Upper lobe of left lung (tissue), 6 donors: ENCODE results near the gene EXOC4. TPM values are rescaled to one million over a fixed set of nuclear protein-coding genes. Genes with fewer than 3 reads are reported as not detected.

ENCODE experiments used
- ATAC-seq, 2 donors: fragments of 200-7000 bp; cut with Tn5 transposase; one replicate each; pipeline ENCODE4 v1.9.1; 2022; ENCODE audit warnings: mild to moderate bottlenecking in 2 of 2, moderate library complexity in 2 of 2; ENCODE audit not compliant: low FRiP score in 2 of 2
- DNase-seq, 2 donors: peaks; one replicate each; pipeline ENCODE4 v3.0.0-alpha.2; 2019 to 2020
- H3K27ac ChIP-seq, 4 donors: fragments of 200-600 bp; sonication (generic); one replicate each; pipeline ENCODE4 v1.5.1; 2016 to 2019
- H3K27me3 ChIP-seq, 4 donors: fragments of 200-600 bp; sonication (generic); one replicate each; pipeline ENCODE4 v1.5.1; 2017 to 2019
- H3K36me3 ChIP-seq, 4 donors: fragments of 200-600 bp; sonication (generic); one replicate each; pipeline ENCODE4 v1.5.1; 2016 to 2019
- H3K4me1 ChIP-seq, 4 donors: fragments of 200-600 bp; sonication (generic); one replicate each; pipeline ENCODE4 v1.5.1; 2018 to 2019
- H3K4me3 ChIP-seq, 4 donors: fragments of 200-600 bp; sonication (generic); one replicate each; pipeline ENCODE4 v1.5.1; 2017 to 2019; ENCODE audit warnings: mild to moderate bottlenecking in 2 of 4, moderate library complexity in 1 of 4
- H3K9me3 ChIP-seq, 4 donors: fragments of 200-600 bp; sonication (generic); one replicate each; pipeline ENCODE4 v1.5.1; 2018 to 2019
- CTCF ChIP-seq, 6 experiments: fragments of 450-650 bp in 4 of 6; fragments of 200-600 bp in 2 of 6; sonication (generic) in 2 of 6; IDR thresholded peaks; one replicate each; pipeline ENCODE4 v1.5.1; 2016 to 2019; ENCODE audit warnings: antibody characterized with exemption in 6 of 6
- EP300 ChIP-seq, 4 donors: sonication (generic); formaldehyde crosslinking; IDR thresholded peaks; one replicate each; pipeline ENCODE4 v1.5.1; 2017; ENCODE audit warnings: antibody characterized with exemption in 4 of 4, control low read depth in 2 of 4
- POLR2A ChIP-seq, 4 donors: fragments of 450-650 bp; IDR thresholded peaks; one replicate each; pipeline ENCODE4 v1.5.1; 2016 to 2017; ENCODE audit warnings: antibody characterized with exemption in 4 of 4, mild to moderate bottlenecking in 2 of 4
- POLR2AphosphoS5 ChIP-seq, 2 donors: sonication (generic); formaldehyde crosslinking; IDR thresholded peaks; one replicate each; pipeline ENCODE4 v1.5.1; 2017; ENCODE audit warnings: antibody characterized with exemption in 2 of 2
- WGBS, 2 donors: methylation state at CpG; one replicate each; pipeline ENCODE4 v1.1.5; 2017 to 2018; 5-methylcytosine and 5-hydroxymethylcytosine counted together
- total RNA-seq, 6 donors: library from RNA; depleted of rRNA in 4 of 6; stranded (reverse); fragments of >200 nt in 4 of 6; gene quantifications; one replicate each; pipeline versions ENCODE4 v1.1.0 to v1.2.1, GENCODE V29; 2016 to 2021
- donor health status: DM: no; HTN: no; CAD: no; lungs with moderate emphysema.
- donor health status: DM: no; HTN: yes; CAD: no; lungs with severe emphysema.

The EXOC4 gene
- total RNA-seq, 6 donors from 2014 or later = 56.3 to 325 (median 99.4) TPM

GRCh38 chr7:133230591-133231194 is 22.2 kb upstream of the EXOC4 start:
- no peaks in the 10 kb centered on the region for H3K4me1 ChIP-seq
- ATAC-seq (no peak), DNase-seq (peak in 1 of 2 donors; percentile 26)
- 28 to 35% methylated on average over 5 of the region's 5 CpGs for WGBS, 2 donors
- TF ChIP-seq CTCF (IDR thresholded peaks at IDR 0.05) (peak; percentile 46 to 69 (median 62)), POLR2A (IDR thresholded peaks at IDR 0.05) (no peak), EP300 (IDR thresholded peaks at IDR 0.05) (no peak), POLR2AphosphoS5 (IDR thresholded peaks at IDR 0.05) (no peak)
- no peaks in the 10 kb centered on the region for H3K9me3 ChIP-seq
- H3K36me3 ChIP-seq = no peaks in the 10 kb centered on the region
- H3K27ac ChIP-seq = no peak overlapping the region
- H3K27me3 ChIP-seq = no peaks in the 10 kb centered on the region
- H3K4me3 ChIP-seq = no peak overlapping the region

- no peaks in the 10 kb centered on the region for H3K27me3 ChIP-seq
- no peak for TF ChIP-seq EP300 (IDR thresholded peaks at IDR 0.05)
- WGBS, 2 donors = 90 to 91% methylated on average over 9 of the region's 9 CpGs
- no peak for ATAC-seq
- no peak overlapping the region for H3K27ac ChIP-seq
- DNase-seq = no peak
- no peaks in the 10 kb centered on the region for H3K4me1 ChIP-seq
- no peaks in the 10 kb centered on the region for H3K9me3 ChIP-seq
- H3K4me3 ChIP-seq = no peak overlapping the region
- no peaks in the 10 kb centered on the region for H3K36me3 ChIP-seq
These were observed 19.7 kb upstream of the EXOC4 start for GRCh38 chr7:133233142-133233541.

- 78 to 80% methylated on average over 4 of the region's 4 CpGs for WGBS, 2 donors
- no peaks in the 10 kb centered on the region for H3K4me1 ChIP-seq
These were observed 17.7 kb upstream of the EXOC4 start for GRCh38 chr7:133234961-133235875.

GRCh38 chr7:133237545-133237944 is 15.3 kb upstream of the EXOC4 start:
- Histone ChIP-seq H3K27me3 (no peaks in the 10 kb centered on the region), H3K4me3 (no peak overlapping the region), H3K27ac (no peak overlapping the region), H3K9me3 (no peaks in the 10 kb centered on the region), H3K36me3 (no peaks in the 10 kb centered on the region), H3K4me1 (no peaks in the 10 kb centered on the region)
- ATAC-seq (no peak), DNase-seq (no peak)
- WGBS, 2 donors = 89 to 91% methylated on average over 3 of the region's 3 CpGs
- TF ChIP-seq EP300 (IDR thresholded peaks at IDR 0.05) (no peak), CTCF (IDR thresholded peaks at IDR 0.05) (no peak), POLR2AphosphoS5 (IDR thresholded peaks at IDR 0.05) (no peak), POLR2A (IDR thresholded peaks at IDR 0.05) (no peak)

More at GRCh38 chr7:133234961-133235875, 17.7 kb upstream of the EXOC4 start:
- TF ChIP-seq EP300 (IDR thresholded peaks at IDR 0.05) (no peak), POLR2A (IDR thresholded peaks at IDR 0.05) (no peak), CTCF (IDR thresholded peaks at IDR 0.05) (no peak), POLR2AphosphoS5 (IDR thresholded peaks at IDR 0.05) (no peak)
- no peak for ATAC-seq
- Histone ChIP-seq H3K9me3 (no peaks in the 10 kb centered on the region), H3K27me3 (no peaks in the 10 kb centered on the region), H3K36me3 (no peaks in the 10 kb centered on the region), H3K4me3 (no peak overlapping the region), H3K27ac (no peak overlapping the region)
- DNase-seq = no peak

GRCh38 chr7:133240302-133240701 is 12.6 kb upstream of the EXOC4 start:
- Histone ChIP-seq H3K9me3 (no peaks in the 10 kb centered on the region), H3K27ac (no peak overlapping the region), H3K36me3 (no peaks in the 10 kb centered on the region), H3K4me1 (no peaks in the 10 kb centered on the region), H3K4me3 (no peak overlapping the region), H3K27me3 (no peaks in the 10 kb centered on the region)
- no peak for DNase-seq
- no peak for TF ChIP-seq POLR2AphosphoS5 (IDR thresholded peaks at IDR 0.05)
- no peak for TF ChIP-seq EP300 (IDR thresholded peaks at IDR 0.05)
- no peak for TF ChIP-seq POLR2A (IDR thresholded peaks at IDR 0.05)
- no peak for TF ChIP-seq CTCF (IDR thresholded peaks at IDR 0.05)
- no peak for ATAC-seq
- WGBS, 2 donors = 63 to 89% methylated on average over 3 of the region's 3 CpGs
